K562 (cell line): ENCODE results near the gene RTBDN. TPM values are rescaled to one million over a fixed set of nuclear protein-coding genes. Genes with fewer than 3 reads are reported as not detected.

Experiments used
- E2F8 ChIP-seq: fragments of 450-650 bp; IDR thresholded peaks from 2 replicates; pipeline ENCODE4 v1.7.1; 2018; ENCODE audit warnings: mild to moderate bottlenecking, low read depth; ENCODE audit not compliant: partially characterized antibody
- ELF2 ChIP-seq: fragments of 250-450 bp; sonication (Bioruptor Pico); IDR thresholded peaks from 2 replicates; pipeline ENCODE4 v1.5.0; 2021; ENCODE audit warnings: mild to moderate bottlenecking
- ELF4 ChIP-seq: fragments of 450-650 bp; formaldehyde crosslinking; IDR thresholded peaks from 2 replicates; pipeline ENCODE4 v1.4.0; 2022; ENCODE audit warnings: missing genetic modification characterization
- GABPA ChIP-seq: fragments of 200-800 bp; sonication (Bioruptor generic); conservative IDR thresholded peaks from 2 replicates; pipeline ENCODE4 v1.6.1; 2016; ENCODE audit warnings: low read depth, missing genetic modification characterization, missing compliant biosample characterization
- GTF2F1 ChIP-seq: IDR thresholded peaks from 2 replicates; pipeline ENCODE4 v1.6.1; 2011; ENCODE audit warnings: low read depth, low read length, improper control_type of control experiment
- GTF3C2 ChIP-seq: IDR thresholded peaks from 3 replicates; pipeline ENCODE4 v1.6.1; 2011; ENCODE audit warnings: borderline replicate concordance, mild to moderate bottlenecking, moderate library complexity; ENCODE audit not compliant: insufficient read length; ENCODE audit errors: extremely low read depth
- HMG20A ChIP-seq: fragments of 450-650 bp; formaldehyde crosslinking; conservative IDR thresholded peaks from 2 replicates; pipeline ENCODE4 v1.4.0; 2020; ENCODE audit warnings: mild to moderate bottlenecking, mixed read lengths
- JUND ChIP-seq, 2 experiments: IDR thresholded peaks; 2 replicates in 1 of 2; 3 replicates in 1 of 2; pipeline ENCODE4 v1.6.1; 2011; ENCODE audit warnings: borderline replicate concordance in 2 of 2, low read depth in 2 of 2, low read length in 2 of 2, improper control_type of control experiment in 1 of 2, missing biosample characterization in 1 of 2, missing genetic modification characterization in 1 of 2, missing genetic modification reagents in 1 of 2
- LEF1 ChIP-seq: fragments of 450-650 bp; IDR thresholded peaks from 2 replicates; pipeline ENCODE4 v1.6.1; 2016; ENCODE audit warnings: mild to moderate bottlenecking
- RBM34 ChIP-seq: fragments of 200-400 bp; formaldehyde crosslinking; IDR thresholded peaks from 2 replicates; pipeline ENCODE4 v1.6.1; 2018; ENCODE audit warnings: low read length, borderline replicate concordance; ENCODE audit not compliant: insufficient read depth
- SMARCC2 ChIP-seq: fragments of 450-650 bp; IDR thresholded peaks from 2 replicates; pipeline ENCODE4 v1.6.1; 2017; ENCODE audit warnings: antibody characterized with exemption, moderate library complexity, mild to moderate bottlenecking, low read depth
- ZFX ChIP-seq: sonication (generic); formaldehyde crosslinking; IDR thresholded peaks from 2 replicates; pipeline ENCODE4 v1.8.0; 2022; ENCODE audit warnings: mild to moderate bottlenecking, missing genetic modification reagents, moderate library complexity
- ZNF316 ChIP-seq: fragments of 450-650 bp; IDR thresholded peaks from 2 replicates; pipeline ENCODE4 v1.6.1; 2016
- ZNF395 ChIP-seq: fragments of 200-800 bp; sonication (Bioruptor generic); IDR thresholded peaks from 2 replicates; pipeline ENCODE4 v1.6.1; 2017; ENCODE audit warnings: missing genetic modification characterization, missing compliant biosample characterization
- ZNF592 ChIP-seq: fragments of 450-650 bp; IDR thresholded peaks from 2 replicates; pipeline ENCODE4 v1.6.1; 2017; ENCODE audit warnings: antibody characterized with exemption, mild to moderate bottlenecking
- ZNF717 ChIP-seq: fragments of 250-450 bp; sonication (Bioruptor Pico); IDR thresholded peaks from 2 replicates; pipeline ENCODE4 v1.5.0; 2021
- polyA plus RNA-seq, 8 experiments: library from polyadenylated mRNA; depleted of rRNA in 4 of 8; stranded (reverse) in 5 of 8; unstranded in 3 of 8; fragments of >200 nt; fragmentation: Nextera tagmentation in 2 of 8; fragmentation: Illumina TruSeq in 1 of 8; extraction: Ambion mirVana in 2 of 8; extraction: Trizol in 1 of 8; gene quantifications; 2 replicates each; pipeline versions ENCODE4 v1.2.1 to v1.2.3, GENCODE V29; 2011 to 2014; ENCODE audit warnings: inconsistent platforms in 1 of 8, missing spikeins in 1 of 8
- total RNA-seq, 7 experiments: library from RNA; depleted of rRNA in 6 of 7; stranded (reverse); fragments of >200 nt in 6 of 7; fragmentation: Illumina TruSeq in 2 of 7; extraction: Trizol in 2 of 7; gene quantifications; 2 replicates each; pipeline versions ENCODE4 v1.2.1 to v1.2.3, GENCODE V29; 2011 to 2021; ENCODE audit warnings: low replicate concordance in 1 of 7

RTBDN gene
- total and polyA plus RNA-seq, 9 of the 15 experiments (the other 6 are each of a cell fraction or from before 2014, with no cell fraction given), result 0.20 to 2.3 (median 0.72) TPM; not detected in 1

- TF ChIP-seq E2F8 (no peak), GTF2F1 (0 out of 2 replicates have a peak, but pooled peaks have one; percentile 34), LEF1 (no peak), ZNF395 (no peak), ELF2 (CRISPR knock-in tag) (peak; percentile 72; the same call in 1 of the 2 replicates), SMARCC2 (0 out of 2 replicates have a peak, but pooled peaks have one; percentile 41), ELF4 (no peak), HMG20A (CRISPR knock-in tag) (no peak), JUND (IDR thresholded peaks at IDR 0.05; ENCODE audit: borderline replicate concordance, low read depth, low read length) (peak; percentile 68; the same call in 1 of the 2 replicates), JUND (tag; IDR thresholded peaks at IDR 0.05; ENCODE audit: borderline replicate concordance, low read depth, low read length) (peak; percentile 16; the same call in 1 of the 3 replicates), RBM34 (no peak), ZFX (CRISPR knock-in tag) (peak; percentile 92), GABPA (tag) (0 out of 2 replicates have a peak, but pooled peaks have one; percentile 30), GTF3C2 (no peak), ZNF592 (no peak), ZNF316 (no peak), ZNF717 (CRISPR knock-in tag) (no peak)
These were observed 46.9 kb upstream of the RTBDN start, which contains the start of gene DNASE2 (continued) for GRCh38 chr19:12881172-12881808.
